ENCODE data around the gene CPLX1.

Gene CPLX1

DNA sequence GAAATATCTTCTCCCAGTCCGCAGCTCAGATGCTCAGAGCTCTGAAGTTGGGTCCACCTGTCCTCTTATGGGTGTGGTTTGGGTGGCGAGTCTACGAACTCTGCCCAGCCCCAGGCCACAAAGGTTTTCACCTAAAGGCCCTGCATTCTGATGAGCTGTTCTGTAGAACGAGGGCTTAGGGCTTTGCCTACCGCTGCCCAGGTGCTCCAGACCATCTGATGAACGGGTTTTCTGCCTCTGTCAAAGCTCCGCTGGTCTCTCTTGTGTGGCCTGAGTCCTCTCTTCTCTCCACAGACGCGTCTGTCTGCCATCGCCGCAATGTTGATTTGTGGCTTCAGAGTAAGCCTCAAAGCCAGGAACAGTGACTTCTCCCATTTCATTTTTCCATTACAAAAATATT is 28.4 kb upstream of the CPLX1 start:
- no peak for DNase-seq

DNA sequence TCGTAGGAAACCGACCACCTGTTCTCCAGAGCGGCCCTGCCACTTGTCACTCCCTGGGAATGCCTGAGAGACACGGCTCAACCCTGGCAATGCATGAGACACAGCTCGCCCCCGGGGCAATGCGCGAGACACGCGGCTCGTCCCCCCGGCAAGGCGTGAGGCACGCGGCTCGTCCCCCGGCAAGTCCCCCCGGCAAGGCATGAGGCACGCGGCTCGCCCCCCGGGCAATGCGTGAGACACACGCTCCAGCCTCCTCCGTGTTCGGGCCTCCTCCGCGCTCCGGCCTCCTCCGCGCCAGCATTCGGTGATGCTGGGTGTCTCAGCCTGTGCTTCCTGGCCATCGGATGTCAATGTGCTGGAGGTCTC is 27.5 kb upstream of the CPLX1 start:
- no peak for DNase-seq

DNA sequence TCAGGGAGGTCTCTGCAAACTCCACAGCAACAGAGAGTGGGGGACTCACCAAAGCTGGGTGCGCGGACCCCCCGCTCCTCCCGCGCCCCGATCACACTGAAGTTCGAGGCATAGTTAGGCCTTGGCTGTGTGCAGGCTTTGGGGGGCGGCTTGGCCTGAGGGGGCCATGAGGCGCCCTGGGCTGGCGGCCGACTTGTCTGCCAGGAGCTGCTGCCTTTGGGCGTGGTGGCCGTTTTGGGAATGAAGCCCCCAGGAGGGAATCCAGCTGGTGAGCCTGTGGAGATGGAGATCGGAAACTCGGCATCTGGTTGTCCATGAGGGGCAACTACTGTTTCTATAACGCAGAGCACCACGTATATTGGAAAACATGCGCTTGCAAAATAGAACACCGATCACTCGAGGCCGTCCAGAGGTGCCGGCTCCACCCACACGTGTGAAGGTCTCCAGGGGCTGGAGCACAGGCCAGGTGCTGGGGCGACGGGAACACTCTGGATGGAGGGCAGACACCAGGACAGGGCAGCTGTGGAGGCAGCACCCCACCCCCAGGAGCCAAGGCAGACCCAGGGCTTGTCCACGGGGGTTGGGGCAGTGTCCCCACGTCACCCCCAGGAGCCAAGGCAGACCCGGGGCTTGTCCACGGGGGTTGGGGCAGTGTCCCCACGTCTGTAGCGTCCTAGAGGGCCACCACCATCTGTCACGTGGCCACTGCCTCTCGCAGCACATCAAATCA is 25.9 kb upstream of the CPLX1 start:
- no peak for DNase-seq

DNA sequence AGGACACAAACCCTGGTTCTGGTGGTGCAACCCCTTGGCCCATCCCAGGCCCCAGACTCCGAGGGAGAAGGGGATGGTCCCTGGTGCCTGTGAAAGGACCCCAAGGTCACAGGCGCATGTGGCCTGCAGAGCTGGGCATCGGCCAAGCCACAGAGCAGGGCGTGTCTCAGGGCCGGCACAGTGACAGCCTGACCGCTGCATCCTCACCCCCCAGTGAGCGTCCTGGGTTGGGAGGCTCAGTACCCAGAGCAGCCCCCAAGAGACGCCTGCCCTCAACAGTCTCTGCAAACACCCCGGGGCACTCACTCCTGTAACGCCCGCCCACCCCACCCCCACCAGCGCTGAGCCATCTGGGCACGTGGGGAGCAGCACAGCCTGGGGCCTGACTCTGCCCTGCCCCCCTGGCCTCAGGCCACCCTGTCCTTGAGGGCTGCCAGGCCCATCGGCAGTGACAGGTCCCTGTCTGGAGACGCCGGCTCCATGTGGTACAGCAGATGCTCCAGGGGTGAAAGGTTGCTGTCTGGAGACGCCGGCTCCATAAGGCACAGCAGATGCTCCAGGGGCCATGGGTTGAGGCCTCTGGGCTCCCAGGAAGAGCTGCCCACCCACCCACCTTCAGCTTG is 24.5 kb upstream of the CPLX1 start:
- no peak for DNase-seq

DNA sequence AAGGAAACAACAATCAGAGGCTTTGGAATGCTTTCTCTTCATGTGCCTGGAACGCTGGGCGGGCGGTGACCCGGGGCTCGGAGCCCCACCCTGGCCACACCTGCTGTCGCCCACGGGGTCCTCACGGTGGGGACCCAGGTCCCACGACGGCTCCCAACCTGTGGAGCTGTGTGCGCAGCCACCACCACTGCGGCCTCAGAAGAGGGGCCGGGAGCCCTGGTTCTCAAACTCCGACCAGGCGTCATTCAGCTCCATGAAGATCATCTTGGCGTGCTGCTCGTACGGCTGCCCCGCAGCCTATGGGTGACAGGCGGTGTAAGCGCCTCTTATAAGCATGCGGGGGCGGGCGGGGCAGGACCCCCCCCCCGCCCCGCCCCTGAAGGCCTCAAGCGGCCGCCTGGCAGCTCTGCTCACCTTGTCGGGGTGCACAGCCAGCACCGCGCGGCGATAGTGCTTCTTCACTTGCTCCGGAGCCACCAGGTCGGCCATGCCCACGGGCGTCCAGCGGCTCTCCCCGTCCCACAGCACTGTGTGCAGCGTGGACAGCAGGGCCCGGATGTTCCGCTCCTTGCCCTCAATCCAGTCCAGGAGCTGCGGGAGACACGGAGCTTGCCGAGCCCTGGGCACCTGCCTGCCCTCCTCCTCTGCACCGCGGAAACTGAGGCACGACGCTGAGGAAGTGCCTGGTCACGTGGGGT is 23.7 kb upstream of the CPLX1 start:
- no peak for DNase-seq

DNA sequence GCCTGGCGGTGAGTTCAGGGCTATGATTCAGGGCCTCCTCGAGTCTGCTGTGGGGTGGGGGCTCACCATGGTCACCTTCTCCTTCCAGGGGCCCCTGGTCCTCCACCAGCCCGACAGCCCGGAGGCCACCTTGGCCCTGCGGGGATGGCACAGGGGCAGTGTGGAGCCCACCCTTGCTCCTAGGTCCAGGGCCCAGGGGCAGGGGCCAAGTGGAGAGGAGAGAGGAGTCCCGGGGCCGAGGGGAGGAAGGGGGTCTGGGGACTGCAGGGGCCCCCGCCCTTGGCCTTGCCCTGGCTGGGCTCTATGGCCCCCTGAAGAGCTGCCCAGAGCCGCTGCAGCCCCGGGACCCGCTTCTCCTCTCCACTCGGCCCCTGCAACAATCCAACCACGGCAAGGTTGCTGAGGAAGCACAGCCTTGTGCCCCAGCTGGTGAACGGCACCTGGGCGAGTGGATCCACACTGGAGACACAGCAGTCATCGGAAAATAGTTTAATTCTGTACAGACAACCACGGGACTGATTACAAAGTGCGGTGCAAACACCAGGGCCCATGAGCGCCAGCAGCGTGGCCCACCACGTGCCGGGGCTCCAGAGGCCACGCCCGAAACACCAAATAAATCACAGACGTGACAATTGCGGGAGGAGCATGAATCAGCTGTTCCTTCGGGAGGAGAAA is 23.0 kb upstream of the CPLX1 start:
- DNase-seq, result no peak

DNA sequence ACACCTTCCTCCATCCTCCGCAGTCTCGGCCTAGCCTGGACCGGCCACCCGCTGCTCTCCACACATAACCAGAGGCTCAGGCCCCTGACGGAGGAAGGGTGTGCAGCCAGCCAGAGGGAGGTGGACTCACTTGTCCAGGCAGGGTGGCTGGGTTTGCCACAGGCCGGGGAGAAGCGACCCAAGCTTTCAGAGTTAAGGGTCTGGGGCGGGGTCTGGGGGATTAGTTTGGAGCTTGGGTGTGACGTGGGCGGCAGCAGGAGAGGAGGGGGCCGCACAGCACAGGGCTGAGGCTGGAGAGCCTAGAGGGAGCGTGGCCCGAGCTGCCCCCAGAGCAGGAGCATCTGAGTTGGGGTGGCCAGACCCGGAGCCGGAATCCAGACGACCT is 22.4 kb upstream of the CPLX1 start:
- no peak for DNase-seq

DNA sequence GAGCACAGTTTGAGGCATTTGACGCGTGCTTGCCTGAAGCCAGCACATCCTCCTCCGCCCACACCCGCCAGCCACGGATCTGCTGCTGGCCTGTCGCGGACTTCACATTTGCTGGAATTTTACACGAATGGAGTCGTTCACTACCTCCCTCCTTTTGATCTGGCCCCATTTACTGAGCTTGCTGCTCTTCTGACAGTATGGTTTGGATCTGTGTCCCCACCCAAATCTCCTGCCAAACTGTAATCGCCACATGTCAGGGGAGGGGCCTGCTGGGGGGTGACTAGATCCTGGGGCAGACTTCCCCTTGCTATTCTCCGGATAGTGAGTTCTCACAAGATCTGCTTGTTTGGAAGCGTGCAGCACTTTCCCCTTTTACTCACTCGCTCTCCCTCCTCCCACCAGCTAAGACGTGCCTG is 19.9 kb upstream of the CPLX1 start:
- DNase-seq, result no peak

DNA sequence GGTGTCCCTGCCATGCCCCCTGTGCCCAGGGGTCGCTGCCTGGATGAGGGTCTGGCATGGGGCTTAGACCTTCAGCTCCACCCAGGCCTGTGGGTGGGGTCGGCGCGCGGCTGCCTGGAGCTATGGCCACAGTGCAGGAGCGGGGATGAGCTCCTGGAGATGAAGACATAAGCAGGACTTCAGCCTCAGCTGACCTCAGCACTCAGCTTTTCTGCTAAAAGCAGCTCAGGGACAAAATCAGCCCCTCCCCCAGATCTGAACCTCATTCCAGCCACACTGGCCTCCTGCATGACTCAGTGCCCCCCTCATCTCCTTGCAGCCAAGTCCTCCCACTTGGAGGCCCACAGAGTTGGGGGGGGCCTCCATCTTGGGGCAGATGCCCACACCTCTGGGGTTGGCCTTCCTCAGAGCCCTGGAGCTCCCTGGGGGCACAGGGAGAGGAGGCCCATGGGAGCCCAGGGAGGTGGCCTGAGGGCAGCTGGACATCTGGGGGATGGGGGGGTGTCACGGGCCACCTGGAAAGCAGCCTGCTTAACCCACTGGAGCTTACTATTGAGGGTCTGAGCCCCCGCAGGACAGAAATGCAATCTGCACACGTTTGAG is 19.4 kb upstream of the CPLX1 start:
- no peak for DNase-seq

DNA sequence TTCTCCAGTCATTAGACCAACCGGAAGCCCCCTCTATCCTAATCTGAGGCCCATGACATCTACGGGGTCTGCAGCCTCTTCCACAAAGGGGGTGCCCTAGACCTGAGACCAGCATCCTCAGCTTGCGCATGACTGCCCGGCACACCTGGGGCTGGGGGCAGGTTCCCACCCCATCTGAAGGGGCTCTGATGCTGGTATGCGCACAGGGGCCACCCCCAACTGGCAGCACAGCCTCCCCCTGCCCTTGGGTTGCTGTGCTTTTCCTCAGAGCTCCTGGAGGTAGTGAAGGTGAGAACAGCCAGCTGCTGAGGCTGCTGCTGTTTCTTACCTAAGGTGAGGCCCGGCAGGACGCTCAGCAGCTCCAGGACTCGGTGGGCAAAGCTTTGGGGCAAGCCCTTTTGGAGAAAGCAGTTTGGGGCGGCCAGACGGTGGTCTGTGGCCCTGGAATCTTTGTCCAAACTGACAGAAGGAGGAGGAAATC is 18.9 kb upstream of the CPLX1 start:
- DNase-seq, result no peak

DNA sequence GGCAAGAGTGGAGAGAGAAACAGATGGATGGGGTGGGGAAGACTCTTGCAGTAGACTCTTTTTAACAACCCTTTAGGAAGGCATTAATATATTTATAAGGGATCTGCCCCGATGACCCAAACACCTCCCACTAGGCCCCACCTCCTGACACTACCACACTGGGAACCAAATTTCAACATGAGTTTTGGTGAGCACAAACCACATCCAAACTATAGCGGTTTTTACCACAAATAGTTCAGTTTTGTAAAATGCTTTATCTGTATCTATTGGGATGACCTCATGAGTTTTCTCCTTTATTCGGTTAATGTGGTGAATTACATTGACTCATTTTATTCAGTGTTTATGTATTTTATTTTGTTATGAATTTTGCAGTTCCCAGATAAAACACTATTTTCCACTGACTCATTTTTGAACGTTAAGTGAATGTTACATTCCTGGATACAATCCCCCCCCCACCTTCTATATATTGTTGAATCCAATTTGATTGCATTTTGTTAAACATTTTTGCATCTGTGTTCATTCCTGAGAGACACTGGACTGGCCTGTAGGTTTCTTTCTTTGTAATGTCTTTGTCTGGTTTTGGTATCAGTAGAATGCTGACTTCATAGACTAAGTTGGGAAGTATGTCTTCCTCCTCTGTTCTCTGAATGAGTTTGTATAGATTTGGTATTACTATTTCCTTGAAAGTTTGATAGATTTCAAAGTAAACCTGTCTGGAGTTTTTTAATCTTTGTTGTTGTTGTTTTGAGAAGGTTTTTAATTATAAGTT is 13.9 kb upstream of the CPLX1 start:
- DNase-seq, result no peak

DNA sequence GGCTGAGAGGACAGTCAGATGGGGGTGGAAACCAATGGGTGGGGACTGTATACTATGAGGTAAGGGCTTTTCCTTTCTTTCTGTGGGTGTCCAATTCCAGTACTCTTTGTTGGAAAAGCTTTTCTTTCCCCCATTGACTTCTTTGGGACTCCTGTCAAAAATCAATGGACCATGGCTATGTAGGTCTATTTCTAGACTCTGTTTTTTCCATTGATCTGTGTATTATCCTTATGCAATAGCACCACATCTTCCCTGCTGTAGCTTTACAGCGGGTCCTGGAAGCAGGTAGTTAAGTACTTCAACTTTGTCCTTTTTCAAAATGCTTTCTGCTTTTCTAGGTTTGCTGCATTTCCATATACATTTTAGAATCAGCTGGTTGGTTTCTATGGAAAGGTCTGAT is 11.8 kb upstream of the CPLX1 start:
- no peak for DNase-seq

DNA sequence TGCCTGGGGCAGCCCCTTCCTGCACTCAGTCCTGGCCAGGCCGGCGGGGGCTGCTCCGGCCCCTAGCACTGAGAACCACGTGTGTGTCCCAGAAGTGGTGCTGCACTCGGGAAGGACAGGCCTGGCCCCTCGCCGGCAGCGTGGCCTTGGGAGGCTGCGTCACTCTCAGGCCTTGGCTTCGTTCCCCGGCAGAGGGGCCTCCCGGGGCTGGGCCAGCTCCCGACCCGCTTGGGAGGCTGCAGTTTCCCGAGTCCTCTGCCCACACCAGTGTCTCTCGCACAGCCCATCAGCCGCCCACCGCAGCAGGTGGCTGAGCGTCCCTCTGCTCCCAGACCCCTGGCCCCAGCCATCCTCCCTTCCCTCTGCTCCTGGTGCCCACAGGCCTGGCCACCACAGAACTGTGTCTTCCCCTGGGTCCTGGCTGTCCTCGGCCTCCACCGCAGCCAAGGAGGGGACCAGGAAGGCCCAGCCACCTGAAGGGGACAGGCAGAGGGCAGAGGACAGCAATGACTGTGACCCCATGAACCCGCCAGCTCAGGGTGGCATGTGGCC is 10.9 kb upstream of the CPLX1 start:
- no peak for DNase-seq

DNA sequence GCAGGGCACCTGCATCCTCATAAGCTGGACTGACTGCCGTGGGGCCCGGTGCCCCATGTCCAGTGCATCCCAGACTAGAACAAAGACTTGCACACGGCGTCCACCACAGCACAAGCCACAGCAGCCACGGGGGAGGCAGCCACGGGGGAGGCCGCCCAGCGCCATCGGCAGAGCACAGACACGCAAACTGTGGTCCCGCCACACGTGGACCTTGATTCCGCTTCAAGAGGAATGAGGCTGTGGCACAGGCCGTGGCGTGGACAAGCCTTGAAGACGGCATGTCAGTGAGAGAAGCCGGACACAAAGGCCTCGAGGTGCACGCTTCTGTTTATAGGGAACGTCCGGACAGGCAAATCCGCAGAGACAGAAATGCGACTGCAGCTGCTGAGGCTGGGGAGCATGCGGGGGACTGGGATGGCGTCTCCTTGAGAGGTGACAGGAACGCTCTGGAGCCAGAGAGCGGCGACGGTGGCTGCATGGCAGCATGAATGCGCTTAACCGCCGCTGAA is 10.1 kb upstream of the CPLX1 start:
- DNase-seq, result no peak

DNA sequence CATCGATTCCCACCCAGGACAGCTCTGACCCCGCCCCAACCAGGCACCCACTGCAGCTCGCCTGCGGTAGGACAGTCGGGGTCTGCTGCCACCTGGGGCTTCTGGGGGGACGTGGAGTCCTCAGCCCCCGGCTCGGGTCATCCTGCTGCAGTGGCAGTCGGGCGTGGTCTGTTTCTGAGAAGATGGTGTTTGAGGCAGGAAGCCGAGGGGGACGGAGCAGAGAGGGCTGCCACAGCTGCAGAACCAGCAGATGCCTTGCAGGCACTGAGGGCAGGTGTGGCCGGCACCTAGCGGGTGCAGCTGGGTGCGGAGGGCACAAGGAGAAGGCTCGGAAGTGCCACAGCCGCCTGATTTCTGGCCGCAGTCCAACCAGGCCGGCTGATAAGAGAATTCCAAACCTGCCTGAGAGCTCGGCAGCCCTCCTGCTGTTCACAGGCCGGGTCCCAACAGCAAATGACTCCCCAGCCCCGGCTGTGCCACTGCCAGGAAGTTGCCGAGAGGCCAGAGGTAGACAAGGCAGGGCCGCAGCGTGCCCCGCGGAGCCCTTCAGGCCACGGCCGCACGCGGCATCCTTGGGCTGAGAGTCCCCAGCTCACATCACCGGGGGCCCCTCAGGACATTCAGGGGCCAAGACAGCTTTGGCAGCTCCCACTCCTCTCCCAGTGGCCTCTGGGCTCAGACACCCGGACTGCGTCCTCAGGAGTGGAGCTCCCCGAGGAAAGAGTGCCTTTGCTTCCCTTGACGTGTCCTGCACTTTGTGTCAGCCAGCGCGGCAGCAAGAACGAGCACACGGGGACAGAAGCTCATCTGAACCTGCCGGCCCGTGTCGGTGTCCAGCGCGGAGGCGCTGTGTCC is 9.4 kb upstream of the CPLX1 start:
- DNase-seq, result no peak

DNA sequence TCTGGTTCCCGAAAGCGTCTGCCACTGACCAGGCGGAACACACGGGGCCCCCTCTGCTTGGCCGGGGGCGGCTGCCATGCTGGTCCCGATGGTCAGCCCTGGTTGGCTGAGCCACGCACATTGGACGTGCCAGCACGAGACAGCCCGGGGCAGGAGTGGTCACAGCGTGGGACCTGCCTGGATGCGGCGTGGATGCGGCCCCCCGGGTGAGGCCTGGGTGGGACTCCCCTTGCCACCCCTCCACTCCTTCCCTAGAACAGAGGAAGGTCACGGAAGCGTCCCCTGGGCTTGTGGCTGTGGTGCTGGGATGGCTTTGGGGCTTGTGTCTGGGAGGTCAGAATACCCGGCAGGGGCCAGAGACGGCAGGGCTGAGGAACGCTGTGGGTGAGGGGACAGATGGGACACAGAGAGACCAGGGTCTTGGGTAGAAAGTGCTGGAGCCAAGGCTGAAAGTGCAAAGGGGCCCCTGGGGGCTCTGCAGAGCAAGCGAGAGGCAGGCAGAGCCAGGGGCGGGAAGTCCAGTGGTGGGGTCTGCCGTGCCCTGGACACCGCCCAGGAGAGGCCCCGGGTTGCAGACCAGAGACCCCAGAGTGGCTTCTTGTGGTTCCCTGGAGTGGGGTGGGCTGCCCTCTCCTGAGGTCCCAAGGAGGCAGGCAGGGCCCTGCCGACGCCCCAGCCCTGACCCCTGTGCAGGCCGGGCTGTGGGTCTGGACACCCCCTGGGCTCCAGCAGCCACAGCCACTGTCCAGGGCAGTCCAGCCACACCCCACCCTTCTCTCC is 8.6 kb upstream of the CPLX1 start:
- no peak for DNase-seq

DNA sequence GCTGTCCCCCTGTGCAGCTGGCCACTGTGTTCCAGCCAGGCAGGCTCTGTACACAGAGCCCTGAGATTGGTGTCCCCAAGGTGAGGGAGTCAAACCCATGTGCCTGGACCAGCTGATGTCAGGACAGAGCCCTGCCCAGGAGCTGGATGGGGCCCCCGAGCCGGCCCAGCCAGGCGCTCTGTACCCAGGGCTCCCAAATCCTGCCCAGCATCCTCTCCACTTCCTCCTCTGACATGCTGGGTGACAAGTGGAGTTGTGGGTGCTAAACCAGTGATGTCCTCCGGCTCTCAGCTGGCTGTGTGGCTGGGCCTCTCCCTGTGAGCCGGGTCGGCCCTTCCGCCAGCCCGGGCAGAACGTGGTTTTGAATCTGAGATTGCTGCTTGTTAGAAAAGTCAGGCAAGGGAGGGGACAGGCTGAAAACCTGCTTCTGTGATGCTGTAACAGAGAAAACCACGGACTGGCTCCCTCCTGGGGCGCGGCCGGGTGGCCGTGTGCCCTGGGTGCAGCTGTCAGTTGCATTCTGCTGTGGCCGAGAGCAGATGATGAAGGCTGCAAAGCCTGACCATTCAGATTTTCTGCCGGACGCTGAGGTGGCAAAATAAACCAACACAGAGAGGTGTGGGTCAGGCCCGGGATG is 7.9 kb upstream of the CPLX1 start:
- DNase-seq, result no peak

DNA sequence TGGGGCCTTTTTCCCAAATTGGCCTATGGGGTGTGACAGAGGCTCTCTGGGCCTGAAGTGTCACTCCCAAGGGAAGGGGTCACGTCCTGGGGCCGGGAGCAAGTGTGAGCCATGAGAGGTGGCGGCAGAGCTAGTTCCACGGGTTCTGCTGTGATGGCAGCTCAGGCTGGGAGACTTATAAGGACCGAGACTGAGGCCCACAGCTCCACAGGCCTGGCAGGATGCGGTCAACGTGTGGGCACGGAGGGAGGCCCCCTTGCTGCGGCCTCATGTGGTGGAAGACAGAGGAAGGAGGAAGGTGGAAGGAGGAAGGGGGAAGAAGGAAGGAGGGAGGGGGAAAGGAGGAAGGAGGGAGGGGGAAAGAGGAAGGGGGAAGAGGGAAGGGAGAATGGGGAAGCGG is 7.2 kb upstream of the CPLX1 start:
- DNase-seq, result no peak

DNA sequence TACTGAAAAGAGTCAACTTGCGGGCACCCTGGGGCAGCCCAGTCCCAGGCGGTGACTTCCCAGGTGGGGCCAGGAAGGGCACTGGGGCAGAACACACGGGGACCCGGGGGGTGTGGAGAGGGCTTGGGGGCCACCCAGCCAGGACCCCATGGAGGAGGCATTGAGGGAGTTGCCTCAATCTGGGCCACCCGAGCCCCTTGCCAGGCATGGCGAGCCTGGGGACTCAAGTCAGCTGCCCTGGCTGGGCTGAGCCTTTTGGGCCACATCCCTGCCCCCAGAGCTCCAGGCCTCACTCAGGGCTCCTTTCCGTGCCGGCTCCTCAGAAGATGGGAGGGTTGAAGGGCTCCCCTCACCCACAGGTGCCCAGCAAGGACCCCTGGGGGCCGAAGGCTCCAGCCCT is 6.6 kb upstream of the CPLX1 start:
- DNase-seq, result no peak

DNA sequence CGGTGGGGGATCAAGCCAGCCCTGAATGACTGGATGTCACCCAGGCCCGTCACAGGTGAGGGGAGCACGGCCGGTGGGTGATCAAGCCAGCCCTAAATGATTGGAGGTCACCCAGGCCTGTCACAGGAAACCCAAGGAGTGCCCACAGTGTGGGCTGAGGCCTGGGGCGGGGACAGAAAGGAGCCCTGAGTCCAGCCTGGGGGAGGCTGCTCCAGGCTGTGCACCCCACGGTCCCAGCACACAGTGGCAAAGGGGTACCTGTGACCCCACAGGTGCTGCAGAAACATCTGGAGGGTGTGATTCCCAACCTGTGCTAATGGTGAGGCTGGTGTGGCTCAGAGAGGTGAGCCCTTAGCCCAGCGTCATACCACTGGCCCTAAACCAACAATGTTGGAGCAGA is 6.2 kb upstream of the CPLX1 start:
- no peak for DNase-seq

Data from activated CD4-positive, alpha-beta T cell treated with anti-CD3 and anti-CD28 coated beads for 1 hour (primary cell).